BJ (cell line): ENCODE results near the gene TLNRD1. TPM values are rescaled to one million over a fixed set of nuclear protein-coding genes. Genes with fewer than 3 reads are reported as not detected.

Experiments
- CTCF ChIA-PET: fragments of 350-600 bp; formaldehyde crosslinking; extraction: SDS; loops from one replicate; lab custom pipeline; 2021; ENCODE audit warnings: antibody characterized with exemption, inconsistent platforms; lab: Yijun Ruan, JAX
- POLR2A ChIA-PET: fragments of 300-600 bp; sonication (Branson Sonifier 250); formaldehyde crosslinking; extraction: SDS; loops from one replicate; lab custom pipeline; 2021; ENCODE audit warnings: antibody characterized with exemption; lab: Charles Lee
- DNase-seq: peaks from one replicate; pipeline ENCODE4 v3.0.0-alpha.2; 2011; ENCODE audit warnings: low read depth
- H3K27me3 ChIP-seq: 2 replicates; pipeline ENCODE4 v1.6.0; 2011; ENCODE audit warnings: low read length; ENCODE audit not compliant: control insufficient read depth, insufficient read depth
- H3K36me3 ChIP-seq: 2 replicates; pipeline ENCODE4 v1.5.1; 2011; ENCODE audit warnings: low read length; ENCODE audit not compliant: control insufficient read depth, insufficient read depth
- H3K4me3 ChIP-seq: 2 replicates; pipeline ENCODE4 v1.5.1; 2011; ENCODE audit warnings: low read depth, mild to moderate bottlenecking, control low read depth, low read length
- CTCF ChIP-seq: IDR thresholded peaks from 2 replicates; pipeline ENCODE4 v1.5.1; 2011; ENCODE audit warnings: low read depth, mild to moderate bottlenecking, control low read depth, inconsistent platforms, low read length, moderate library complexity; ENCODE audit not compliant: insufficient read depth
- polyA plus RNA-seq: library from polyadenylated mRNA; depleted of rRNA; stranded (reverse); fragments of >200 nt; gene quantifications from 2 replicates; pipeline ENCODE4 v1.2.3, GENCODE V29; 2011

TLNRD1 gene
- polyA plus RNA-seq, 1 experiment, result 5.2 TPM

- POLR2A ChIA-PET, result no interaction called here
- no peaks in the 10 kb centered on the region for H3K36me3 ChIP-seq
- CTCF ChIA-PET, result no interaction called here
Observed at GRCh38 chr15:81040757-81041156, 40.0 kb downstream of the TLNRD1 start.

GRCh38 chr15:81043281-81043934 lies 42.7 kb downstream of the TLNRD1 start:
- CTCF ChIA-PET, result interaction anchor here (0.8 to 1.2 kb wide), 2 partner anchors 9 kb away, joined by 3 read pairs; no protein-coding TSS in a partner anchor
- POLR2A ChIA-PET, result no interaction called here
- TF ChIP-seq CTCF, result no peak

More at GRCh38 chr15:81040757-81041156, 40.0 kb downstream of the TLNRD1 start:
- no peak for TF ChIP-seq CTCF
- no peak for DNase-seq
- no peaks in the 10 kb centered on the region for H3K27me3 ChIP-seq
- H3K4me3 ChIP-seq, result no peak overlapping the region

GRCh38 chr15:81043935-81044575 lies 43.3 kb downstream of the TLNRD1 start:
- Histone ChIP-seq H3K4me3 (no peak overlapping the region), H3K36me3 (no peaks in the 10 kb centered on the region), H3K27me3 (no peaks in the 10 kb centered on the region)
- DNase-seq, result no peak
- CTCF ChIA-PET, result interaction anchor here (0.8 to 1.1 kb wide), 2 partner anchors 9 to 222 kb away, joined by 3 read pairs; no protein-coding TSS in a partner anchor
- no peak for TF ChIP-seq CTCF
- POLR2A ChIA-PET, result no interaction called here

More at GRCh38 chr15:81043281-81043934, 42.7 kb downstream of the TLNRD1 start:
- no peak overlapping the region for H3K4me3 ChIP-seq
- no peaks in the 10 kb centered on the region for H3K27me3 ChIP-seq
- no peak for DNase-seq
- H3K36me3 ChIP-seq, result no peaks in the 10 kb centered on the region

- Histone ChIP-seq H3K27me3 (no peaks in the 10 kb centered on the region), H3K36me3 (no peaks in the 10 kb centered on the region), H3K4me3 (no peak overlapping the region)
- no peak for DNase-seq
- ChIA-PET POLR2A (no interaction called here), CTCF (interaction anchor here (1.7 kb wide), 1 partner anchor 9 kb away, joined by 4 read pairs; no protein-coding TSS in a partner anchor)
- TF ChIP-seq CTCF, result no peak
Observed at GRCh38 chr15:81046290-81046689, 45.6 kb downstream of the TLNRD1 start.

- CTCF ChIA-PET, result interaction anchor here (0.9 to 1.0 kb wide), 2 partner anchors 9 to 218 kb away, joined by 3 read pairs; no protein-coding TSS in a partner anchor
Observed at GRCh38 chr15:81047928-81048327, 47.2 kb downstream of the TLNRD1 start.

More at GRCh38 chr15:81047928-81048327, 47.2 kb downstream of the TLNRD1 start:
- Histone ChIP-seq H3K27me3 (no peaks in the 10 kb centered on the region), H3K4me3 (no peak overlapping the region), H3K36me3 (no peaks in the 10 kb centered on the region)
- TF ChIP-seq CTCF, result no peak
- POLR2A ChIA-PET, result interaction anchor here (0.7 kb wide), 1 partner anchor 21 kb away, joined by 5 read pairs; no protein-coding TSS in a partner anchor
- no peak for DNase-seq
